ENCODE data around the gene TRIM42. TPM values are rescaled to one million over a fixed set of nuclear protein-coding genes. Genes with fewer than 3 reads are reported as not detected.

The TRIM42 gene
- total RNA-seq, 1 experiment from 2014 or later = not detected

GRCh38 chr3:140636406-140637138, 41.3 kb upstream of the TRIM42 start:
- TF ChIP-seq CTCF (conservative IDR thresholded peaks at IDR 0.05; ENCODE audit: low read depth, low read length) (no peak), EZH2 (IDR thresholded peaks at IDR 0.05; ENCODE audit: borderline replicate concordance, low read depth, low read length, poor library complexity, severe bottlenecking) (no peak)
- DNase-seq (ENCODE audit: low spot score) = no peak
- Histone ChIP-seq H3K4me1 (ENCODE audit: insufficient read depth, low read length, poor library complexity, severe bottlenecking) (no peaks in the 10 kb centered on the region), H3K9me3 (ENCODE audit: low read depth, low read length, poor library complexity, severe bottlenecking) (no peaks in the 10 kb centered on the region), H3K27ac (ENCODE audit: low read depth, low read length, poor library complexity, severe bottlenecking) (no peak overlapping the region), H3K27me3 (replicated peaks; ENCODE audit: insufficient read depth, low read depth, low read length, poor library complexity) (no peaks in the 10 kb centered on the region), H3K36me3 (ENCODE audit: insufficient read depth, low read length, poor library complexity, severe bottlenecking) (no peaks in the 10 kb centered on the region), H3K4me3 (ENCODE audit: low read depth, low read length, poor library complexity, severe bottlenecking) (no peak overlapping the region)
- intact Hi-C loops (cut with micrococcal nuclease; ENCODE audit: unreplicated experiment) = no loop called here
- ChIA-PET POLR2A (ENCODE audit: low non-redundant PET) (no interaction called here), CTCF (interaction anchor here (0.6 kb wide), 1 partner anchor 10 kb away, joined by 4 read pairs; no protein-coding TSS in a partner anchor)
- no TSS peak for BruUV-seq (replicated peaks)

GRCh38 chr3:140651287-140651686, 26.6 kb upstream of the TRIM42 start:
- H3K4me3 ChIP-seq (ENCODE audit: low read depth, low read length, poor library complexity, severe bottlenecking) = no peak overlapping the region
- no peak overlapping the region for H3K27ac ChIP-seq (ENCODE audit: low read depth, low read length, poor library complexity, severe bottlenecking)
- no peaks in the 10 kb centered on the region for H3K36me3 ChIP-seq (ENCODE audit: insufficient read depth, low read length, poor library complexity, severe bottlenecking)
- TF ChIP-seq CTCF (conservative IDR thresholded peaks at IDR 0.05; ENCODE audit: low read depth, low read length) (no peak), EZH2 (IDR thresholded peaks at IDR 0.05; ENCODE audit: borderline replicate concordance, low read depth, low read length, poor library complexity, severe bottlenecking) (no peak)
- ChIA-PET POLR2A (ENCODE audit: low non-redundant PET) (no interaction called here), CTCF (no interaction called here)
- H3K27me3 ChIP-seq (replicated peaks; ENCODE audit: insufficient read depth, low read depth, low read length, poor library complexity) = no peaks in the 10 kb centered on the region
- no TSS peak for BruUV-seq (replicated peaks)
- H3K4me1 ChIP-seq (ENCODE audit: insufficient read depth, low read length, poor library complexity, severe bottlenecking) = no peaks in the 10 kb centered on the region
- intact Hi-C loops (cut with micrococcal nuclease; ENCODE audit: unreplicated experiment) = no loop called here
- H3K9me3 ChIP-seq (ENCODE audit: low read depth, low read length, poor library complexity, severe bottlenecking) = no peaks in the 10 kb centered on the region
- no peak for DNase-seq (ENCODE audit: low spot score)

GRCh38 chr3:140655678-140656077, 22.2 kb upstream of the TRIM42 start:
- CTCF ChIA-PET = no interaction called here
- H3K4me1 ChIP-seq (ENCODE audit: insufficient read depth, low read length, poor library complexity, severe bottlenecking) = no peaks in the 10 kb centered on the region
- H3K36me3 ChIP-seq (ENCODE audit: insufficient read depth, low read length, poor library complexity, severe bottlenecking) = no peaks in the 10 kb centered on the region
- H3K27me3 ChIP-seq (replicated peaks; ENCODE audit: insufficient read depth, low read depth, low read length, poor library complexity) = no peaks in the 10 kb centered on the region
- no peak overlapping the region for H3K27ac ChIP-seq (ENCODE audit: low read depth, low read length, poor library complexity, severe bottlenecking)
- H3K9me3 ChIP-seq (ENCODE audit: low read depth, low read length, poor library complexity, severe bottlenecking) = no peaks in the 10 kb centered on the region
- TF ChIP-seq EZH2 (IDR thresholded peaks at IDR 0.05; ENCODE audit: borderline replicate concordance, low read depth, low read length, poor library complexity, severe bottlenecking) = no peak
- TF ChIP-seq CTCF (conservative IDR thresholded peaks at IDR 0.05; ENCODE audit: low read depth, low read length) = no peak
- POLR2A ChIA-PET (ENCODE audit: low non-redundant PET) = no interaction called here
- BruUV-seq (replicated peaks) = no TSS peak
- H3K4me3 ChIP-seq (ENCODE audit: low read depth, low read length, poor library complexity, severe bottlenecking) = no peak overlapping the region
- no peak for DNase-seq (ENCODE audit: low spot score)
- intact Hi-C loops (cut with micrococcal nuclease; ENCODE audit: unreplicated experiment) = no loop called here

Measured in A673 (cell line).